Stimulated activated naive CD4-positive, alpha-beta T cell (primary cell): ENCODE data around the gene ARID1A.

Experiments
- DNase-seq, 6 experiments: peaks; one replicate each; lab custom pipeline; 2025; lab: John Stamatoyannopoulos, UW

The ARID1A gene

GRCh38 chr1:26827106-26827604, 131.3 kb downstream of the ARID1A start:
- peak in 2 of 6 experiments; percentile 9 to 42 for DNase-seq

DNA sequence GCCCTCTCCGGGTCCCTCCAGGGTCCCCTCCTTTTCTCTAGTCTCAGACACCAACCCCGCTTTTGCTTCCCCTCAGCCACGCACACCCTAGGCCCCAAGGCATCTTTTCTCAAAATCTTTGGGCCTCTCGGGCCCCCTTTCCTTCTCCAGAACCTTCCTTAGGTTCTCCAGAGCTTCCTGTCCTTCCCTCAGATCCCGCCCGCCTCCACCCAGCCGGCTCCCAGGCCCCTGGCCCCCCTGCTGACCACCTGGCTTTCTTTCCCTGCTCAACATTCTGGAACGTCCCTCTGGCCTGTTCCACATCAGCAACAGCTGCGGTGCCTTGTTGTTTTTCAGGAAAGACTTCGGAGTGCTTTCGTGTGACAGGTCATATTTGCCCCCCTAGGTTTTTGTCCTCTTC, 131.8 kb downstream of the ARID1A start:
- no peak for DNase-seq

DNA sequence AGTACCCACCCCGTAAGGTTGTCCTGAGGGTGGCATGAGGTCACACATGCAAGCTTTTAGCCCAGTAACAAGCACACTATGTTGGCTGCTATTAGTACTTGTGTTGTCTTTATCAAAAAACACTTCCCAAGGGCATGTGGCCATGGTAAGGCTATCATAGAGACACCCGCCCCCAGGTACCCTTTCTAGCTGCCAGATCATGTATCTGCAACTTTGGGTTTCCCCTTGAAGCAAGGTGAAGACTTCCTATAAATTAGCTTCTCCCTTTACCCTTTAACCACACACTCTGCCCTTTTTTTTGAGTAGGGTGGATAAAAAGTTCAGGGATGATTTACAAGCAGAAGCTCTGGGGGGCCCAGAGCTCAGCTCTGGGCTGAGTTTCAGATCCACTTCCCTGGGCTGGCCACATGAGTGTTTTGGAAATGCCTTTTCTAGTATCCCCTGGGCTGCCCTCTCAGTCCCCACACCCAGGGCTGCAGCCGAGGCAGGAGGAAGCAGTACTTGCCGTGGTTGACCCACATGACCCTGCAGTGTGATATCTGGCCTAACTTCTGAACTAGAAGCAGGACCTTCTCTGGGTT, 132.7 kb downstream of the ARID1A start:
- DNase-seq: no peak

DNA sequence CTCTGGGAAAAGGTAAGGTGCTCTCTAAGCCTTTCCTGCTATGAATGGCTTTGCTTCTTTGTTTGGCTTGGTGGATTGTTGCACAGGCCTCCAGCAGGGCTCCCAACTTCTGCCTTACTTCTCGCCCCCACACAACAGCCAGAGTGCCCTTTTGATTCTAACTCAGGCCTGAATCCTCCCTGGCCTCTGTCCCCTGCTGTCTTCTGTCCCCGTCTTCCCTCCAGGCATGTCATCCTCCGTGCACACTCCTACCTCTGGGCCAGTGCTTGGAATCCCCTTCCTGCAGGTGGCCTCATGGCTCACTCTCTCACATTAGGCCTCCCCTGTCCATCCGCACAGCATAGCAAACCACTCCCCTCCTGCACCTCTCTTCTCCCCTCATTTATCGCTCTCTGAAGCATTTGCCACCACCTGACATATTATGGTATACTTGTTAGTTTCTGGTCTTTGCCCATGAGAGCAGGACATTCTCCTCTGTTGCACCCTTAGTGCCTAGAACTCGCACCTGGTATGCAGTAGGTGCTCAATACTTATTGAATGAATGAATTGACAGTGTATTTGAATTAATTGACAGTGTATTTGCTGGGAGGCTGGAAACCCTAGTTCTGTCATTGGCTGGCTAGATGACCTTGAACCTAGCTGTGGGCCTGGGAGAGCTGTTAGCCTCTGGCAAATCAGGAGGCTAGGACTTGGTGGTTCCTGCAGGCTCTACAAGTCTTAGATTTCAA, 133.5 kb downstream of the ARID1A start:
- no peak for DNase-seq

- DNase-seq: no peak
Observed at GRCh38 chr1:26831059-26831458, 135.2 kb downstream of the ARID1A start.
